Upper lobe of left lung (tissue), 4 donors: Measurements from ENCODE around the gene NID2.

Experiments
- POLR2A ChIP-seq, 4 donors: fragments of 450-650 bp; IDR thresholded peaks; one replicate each; pipeline ENCODE4 v1.5.1; 2016 to 2017; ENCODE audit warnings: antibody characterized with exemption in 4 of 4, mild to moderate bottlenecking in 2 of 4
- POLR2AphosphoS5 ChIP-seq, 2 donors: sonication (generic); formaldehyde crosslinking; IDR thresholded peaks; one replicate each; pipeline ENCODE4 v1.5.1; 2017; ENCODE audit warnings: antibody characterized with exemption in 2 of 2
- TF ChIP-seq, protein P1 (sequence below), 6 experiments: fragments of 450-650 bp in 4 of 6; fragments of 200-600 bp in 2 of 6; sonication (generic) in 2 of 6; IDR thresholded peaks; one replicate each; pipeline ENCODE4 v1.5.1; 2016 to 2019; ENCODE audit warnings: antibody characterized with exemption in 6 of 6

DNA sequence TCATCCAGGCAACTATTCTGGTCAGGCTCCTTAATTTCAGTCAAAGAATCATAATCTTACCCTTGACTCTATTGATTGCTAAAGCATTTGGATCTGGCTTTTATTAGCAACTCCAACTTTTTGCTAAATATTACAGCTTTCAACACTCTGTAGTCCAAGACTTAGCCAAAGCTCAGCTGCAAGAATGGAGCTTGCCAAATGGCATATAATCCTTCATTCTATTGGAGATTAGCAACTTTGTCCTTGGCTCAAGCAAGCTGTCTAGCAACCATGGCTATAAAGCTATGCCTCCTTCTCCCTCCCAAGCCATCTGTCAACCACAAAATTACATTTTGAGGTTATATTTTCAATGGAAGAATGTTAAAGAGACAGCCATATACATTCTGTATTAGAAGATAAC lies 23.1 kb upstream of the NID2 start:
- TF ChIP-seq, protein P1, sequence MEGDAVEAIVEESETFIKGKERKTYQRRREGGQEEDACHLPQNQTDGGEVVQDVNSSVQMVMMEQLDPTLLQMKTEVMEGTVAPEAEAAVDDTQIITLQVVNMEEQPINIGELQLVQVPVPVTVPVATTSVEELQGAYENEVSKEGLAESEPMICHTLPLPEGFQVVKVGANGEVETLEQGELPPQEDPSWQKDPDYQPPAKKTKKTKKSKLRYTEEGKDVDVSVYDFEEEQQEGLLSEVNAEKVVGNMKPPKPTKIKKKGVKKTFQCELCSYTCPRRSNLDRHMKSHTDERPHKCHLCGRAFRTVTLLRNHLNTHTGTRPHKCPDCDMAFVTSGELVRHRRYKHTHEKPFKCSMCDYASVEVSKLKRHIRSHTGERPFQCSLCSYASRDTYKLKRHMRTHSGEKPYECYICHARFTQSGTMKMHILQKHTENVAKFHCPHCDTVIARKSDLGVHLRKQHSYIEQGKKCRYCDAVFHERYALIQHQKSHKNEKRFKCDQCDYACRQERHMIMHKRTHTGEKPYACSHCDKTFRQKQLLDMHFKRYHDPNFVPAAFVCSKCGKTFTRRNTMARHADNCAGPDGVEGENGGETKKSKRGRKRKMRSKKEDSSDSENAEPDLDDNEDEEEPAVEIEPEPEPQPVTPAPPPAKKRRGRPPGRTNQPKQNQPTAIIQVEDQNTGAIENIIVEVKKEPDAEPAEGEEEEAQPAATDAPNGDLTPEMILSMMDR (IDR thresholded peaks at IDR 0.05), result no peak
- TF ChIP-seq POLR2AphosphoS5 (IDR thresholded peaks at IDR 0.05) (no peak), POLR2A (IDR thresholded peaks at IDR 0.05) (no peak)
